ENCODE measurements around the gene KRTAP12-1. TPM values are rescaled to one million over a fixed set of nuclear protein-coding genes. Genes with fewer than 3 reads are reported as not detected.
A peak's percentile ranks its signal among the peaks of the same experiment; 100 is the strongest.

The KRTAP12-1 gene
- total and polyA plus RNA-seq, 2 of the 8 experiments (the other 6 are each of a cell fraction or from before 2014, with no cell fraction given), result 0.50 to 0.73 TPM

DNA sequence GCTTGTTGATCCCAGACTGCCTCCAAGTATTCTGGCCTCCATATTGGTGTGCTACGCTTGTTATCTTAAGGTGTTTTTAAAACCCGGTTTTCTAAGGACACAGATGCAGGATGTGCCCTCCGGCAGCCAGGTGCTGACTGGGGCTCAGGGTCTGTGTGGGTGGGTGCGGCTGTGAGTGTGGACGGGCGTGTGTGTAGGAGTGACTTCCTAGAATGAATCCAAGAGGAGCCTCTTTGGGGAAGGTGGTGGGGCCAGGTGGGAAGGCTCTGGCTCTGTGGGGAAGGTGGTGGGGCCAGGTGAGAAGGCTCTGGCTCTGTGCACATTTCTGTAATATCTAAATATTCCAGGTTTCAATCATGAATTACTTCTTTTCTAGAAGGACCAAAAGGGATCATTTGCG is 42.2 kb upstream of the KRTAP12-1 start:
- Histone ChIP-seq H3K23me2 (ENCODE audit: low read depth, low read length) (no peaks in the 10 kb centered on the region; the same call in 1 of the 2 replicates), H3K27me3 (replicated peaks in 1 of 4; ENCODE audit: control insufficient read depth in 3 of 4, extremely low read depth in 1 of 4, insufficient read depth in 3 of 4, low read length in 3 of 4) (peaks cover 0 to 17% (median 9%) of the 10 kb centered on the region in 4 experiments; a peak in 6 of 7 replicates), H3K56ac (replicated peaks; ENCODE audit: insufficient read length, low read depth, low read length) (no peak overlapping the region), H2BK12ac (ENCODE audit: low read depth, low read length) (peak overlapping the region; percentile 75; the same call in 1 of the 2 replicates), H3K9ac (replicated peaks in 1 of 4; ENCODE audit: extremely low read depth in 1 of 4, low read depth in 3 of 4, low read length in 3 of 4) (no peak overlapping the region), H4K91ac (replicated peaks; ENCODE audit: insufficient read length, low read length) (no peak overlapping the region), H4K5ac (ENCODE audit: insufficient read length, low read depth, low read length) (no peak overlapping the region), H3K79me2 (ENCODE audit: control insufficient read depth in 1 of 2, insufficient read depth in 2 of 2, low read length in 2 of 2) (no peaks in the 10 kb centered on the region), H2BK5ac (ENCODE audit: low read depth, low read length) (no peak overlapping the region), H4K20me1 (replicated peaks in 1 of 2; ENCODE audit: control insufficient read depth in 1 of 2, insufficient read depth in 2 of 2, low read length in 2 of 2) (no peaks in the 10 kb centered on the region), H3K36me3 (ENCODE audit: control insufficient read depth in 2 of 4, insufficient read depth in 4 of 4, low read length in 3 of 4) (no peaks in the 10 kb centered on the region), H2AFZ (ENCODE audit: low read length) (no peak overlapping the region), H3K4me1 (replicated peaks in 1 of 4; ENCODE audit: control insufficient read depth in 3 of 4, insufficient read depth in 4 of 4, low read length in 3 of 4) (peaks cover 0 to 18% (median 11%) of the 10 kb centered on the region in 4 experiments; a peak in 5 of 7 replicates), H3K4me3 (ENCODE audit: extremely low read depth in 1 of 4, insufficient read depth in 2 of 4, low read depth in 3 of 4, low read length in 4 of 4) (no peak overlapping the region), H3K23ac (ENCODE audit: insufficient read length) (no peak overlapping the region), H2AK5ac (ENCODE audit: low read depth, low read length) (no peak overlapping the region), H3K4ac (replicated peaks; ENCODE audit: insufficient read length, low read depth, low read length) (no peak overlapping the region), H2BK120ac (replicated peaks; ENCODE audit: low read depth, low read length) (no peak overlapping the region), H3K27ac (ENCODE audit: low read depth, low read length) (no peak overlapping the region), H4K8ac (ENCODE audit: extremely low read depth, insufficient read depth, low read length) (no peak overlapping the region), H2BK15ac (ENCODE audit: low read length) (peak overlapping the region; percentile 92; the same call in 1 of the 2 replicates), H3K79me1 (ENCODE audit: low read depth, low read length) (no peaks in the 10 kb centered on the region), H3K14ac (ENCODE audit: insufficient read length) (no peak overlapping the region), H2BK20ac (ENCODE audit: low read length) (peak overlapping the region; percentile 72; the same call in 1 of the 2 replicates), H3K4me2 (ENCODE audit: insufficient read depth in 1 of 2, low read depth in 2 of 2, low read length in 2 of 2) (0 out of 4 replicates have a peak overlapping the region, but pooled peaks of 1 of the 2 experiments have one; percentile 55), H3K18ac (ENCODE audit: extremely low read depth, low read length) (no peak overlapping the region; the same call in 1 of the 2 replicates), H3K9me3 (ENCODE audit: insufficient read depth in 2 of 2, low read depth in 1 of 2, low read length in 1 of 2) (no peaks in the 10 kb centered on the region; a peak in 1 of 4 replicates)
- POLR2A ChIA-PET (ENCODE audit: partially characterized antibody), result interaction anchor here (1.5 to 3.0 kb wide), 2 partner anchors 25 to 44 kb away, joined by 4 to 9 read pairs; no protein-coding TSS in a partner anchor
- no peak for TF ChIP-seq PHF8 (conservative IDR thresholded peaks at IDR 0.05; ENCODE audit: low read depth, low read length)
- FAIRE-seq (no peak), DNase-seq (ENCODE audit: low read depth in 1 of 2, low spot score in 2 of 2) (no peak)
- 91% methylated on average over 7 of the region's 7 CpGs; no CpG with 5 or more reads in 1 of the 2 experiments for WGBS, 2 experiments (ENCODE audit: extremely low coverage in 1 of 2, insufficient coverage in 1 of 2, insufficient read length in 1 of 2, insufficient replicate concordance in 2 of 2, low coverage in 1 of 2, low lambda C conversion rate in 2 of 2, missing lambda C conversion rate in 1 of 2)
- CTCF ChIA-PET (ENCODE audit: partially characterized antibody), result interaction anchor here (0.6 to 1.0 kb wide), 3 partner anchors 9 to 193 kb away, joined by 3 read pairs; no protein-coding TSS in a partner anchor

All from H1 (cell line).